ENCODE results near the gene ACAA2. TPM values are rescaled to one million over a fixed set of nuclear protein-coding genes. Genes with fewer than 3 reads are reported as not detected.

ACAA2 gene
- total and polyA plus RNA-seq, 10 of the 15 experiments (the other 5 are each of a cell fraction or from before 2014, with no cell fraction given): 43.1 to 134 (median 64.6) TPM

- no peak overlapping the region for H3K4me2 ChIP-seq (ENCODE audit: control insufficient read depth, insufficient read depth)
- TF ChIP-seq PKNOX1 (IDR thresholded peaks at IDR 0.05): no peak
- TF ChIP-seq, protein P1, sequence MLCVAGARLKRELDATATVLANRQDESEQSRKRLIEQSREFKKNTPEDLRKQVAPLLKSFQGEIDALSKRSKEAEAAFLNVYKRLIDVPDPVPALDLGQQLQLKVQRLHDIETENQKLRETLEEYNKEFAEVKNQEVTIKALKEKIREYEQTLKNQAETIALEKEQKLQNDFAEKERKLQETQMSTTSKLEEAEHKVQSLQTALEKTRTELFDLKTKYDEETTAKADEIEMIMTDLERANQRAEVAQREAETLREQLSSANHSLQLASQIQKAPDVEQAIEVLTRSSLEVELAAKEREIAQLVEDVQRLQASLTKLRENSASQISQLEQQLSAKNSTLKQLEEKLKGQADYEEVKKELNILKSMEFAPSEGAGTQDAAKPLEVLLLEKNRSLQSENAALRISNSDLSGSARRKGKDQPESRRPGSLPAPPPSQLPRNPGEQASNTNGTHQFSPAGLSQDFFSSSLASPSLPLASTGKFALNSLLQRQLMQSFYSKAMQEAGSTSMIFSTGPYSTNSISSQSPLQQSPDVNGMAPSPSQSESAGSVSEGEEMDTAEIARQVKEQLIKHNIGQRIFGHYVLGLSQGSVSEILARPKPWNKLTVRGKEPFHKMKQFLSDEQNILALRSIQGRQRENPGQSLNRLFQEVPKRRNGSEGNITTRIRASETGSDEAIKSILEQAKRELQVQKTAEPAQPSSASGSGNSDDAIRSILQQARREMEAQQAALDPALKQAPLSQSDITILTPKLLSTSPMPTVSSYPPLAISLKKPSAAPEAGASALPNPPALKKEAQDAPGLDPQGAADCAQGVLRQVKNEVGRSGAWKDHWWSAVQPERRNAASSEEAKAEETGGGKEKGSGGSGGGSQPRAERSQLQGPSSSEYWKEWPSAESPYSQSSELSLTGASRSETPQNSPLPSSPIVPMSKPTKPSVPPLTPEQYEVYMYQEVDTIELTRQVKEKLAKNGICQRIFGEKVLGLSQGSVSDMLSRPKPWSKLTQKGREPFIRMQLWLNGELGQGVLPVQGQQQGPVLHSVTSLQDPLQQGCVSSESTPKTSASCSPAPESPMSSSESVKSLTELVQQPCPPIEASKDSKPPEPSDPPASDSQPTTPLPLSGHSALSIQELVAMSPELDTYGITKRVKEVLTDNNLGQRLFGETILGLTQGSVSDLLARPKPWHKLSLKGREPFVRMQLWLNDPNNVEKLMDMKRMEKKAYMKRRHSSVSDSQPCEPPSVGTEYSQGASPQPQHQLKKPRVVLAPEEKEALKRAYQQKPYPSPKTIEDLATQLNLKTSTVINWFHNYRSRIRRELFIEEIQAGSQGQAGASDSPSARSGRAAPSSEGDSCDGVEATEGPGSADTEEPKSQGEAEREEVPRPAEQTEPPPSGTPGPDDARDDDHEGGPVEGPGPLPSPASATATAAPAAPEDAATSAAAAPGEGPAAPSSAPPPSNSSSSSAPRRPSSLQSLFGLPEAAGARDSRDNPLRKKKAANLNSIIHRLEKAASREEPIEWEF (IDR thresholded peaks at IDR 0.05; ENCODE audit: insufficient replicate concordance, low read depth, low read length): no peak
- no peak for TF ChIP-seq CBX5 (IDR thresholded peaks at IDR 0.05; ENCODE audit: low read depth)
- TF ChIP-seq HSF1 (IDR thresholded peaks at IDR 0.05; ENCODE audit: low read depth, low read length): no peak
- TF ChIP-seq USF1 (IDR thresholded peaks at IDR 0.05; ENCODE audit: borderline replicate concordance, extremely low read length, insufficient read depth, low read depth, low read length): no peak
- no peak for TF ChIP-seq ZNF24 (IDR thresholded peaks at IDR 0.05)
- TF ChIP-seq EED (IDR thresholded peaks at IDR 0.05; ENCODE audit: low read depth): no peak
- TF ChIP-seq MXI1 (IDR thresholded peaks at IDR 0.05; ENCODE audit: low read depth, low read length): no peak
- TF ChIP-seq ZBTB33 (IDR thresholded peaks at IDR 0.05): no peak
- TF ChIP-seq SP1 (IDR thresholded peaks at IDR 0.05; ENCODE audit: low read depth, low read length): no peak
Observed at GRCh38 chr18:49767111-49768050, 46.0 kb downstream of the ACAA2 start.

More at GRCh38 chr18:49767111-49768050, 46.0 kb downstream of the ACAA2 start:
- Histone ChIP-seq H3K4me1 (ENCODE audit: control insufficient read depth, insufficient read depth, low read length) (no peaks in the 10 kb centered on the region), H4K20me1 (ENCODE audit: control insufficient read depth, insufficient read depth) (no peaks in the 10 kb centered on the region), H3K4me3 (no peak overlapping the region), H3K27me3 (replicated peaks in 1 of 2; ENCODE audit: control insufficient read depth in 2 of 2, insufficient read depth in 2 of 2, low read length in 1 of 2) (no peaks in the 10 kb centered on the region), H2AFZ (ENCODE audit: control insufficient read depth, low read depth, low read length) (no peak overlapping the region), H3K9ac (ENCODE audit: control insufficient read depth, insufficient read depth, low read length) (no peak overlapping the region), H3K27ac (ENCODE audit: control insufficient read depth, insufficient read depth) (no peak overlapping the region), H3K36me3 (ENCODE audit: control insufficient read depth in 2 of 2, insufficient read depth in 2 of 2, low read length in 1 of 2) (no peaks in the 10 kb centered on the region), H3K9me3 (replicated peaks; ENCODE audit: control insufficient read depth, insufficient read depth, low read length) (no peaks in the 10 kb centered on the region), H3K79me2 (ENCODE audit: control insufficient read depth, insufficient read depth, low read length) (no peaks in the 10 kb centered on the region)
- ATAC-seq (no peak), DNase-seq (ENCODE audit: low read depth, low spot score) (no peak), FAIRE-seq (no peak)
- in situ Hi-C loops (cut with MboI): no loop called here
- ChIA-PET SMC1A (ENCODE audit: uncharacterized antibody, unreplicated experiment) (interaction anchor here (0.7 to 1.4 kb wide), 2 partner anchors 18 to 1130 kb away, joined by 3 read pairs; no protein-coding TSS in a partner anchor), CTCF (interaction anchor here (0.8 to 1.7 kb wide), 3 partner anchors 94 to 257 kb away, joined by 3 to 10 read pairs (median 3); no protein-coding TSS in a partner anchor), POLR2A (interaction anchor here (0.5 kb wide), 1 partner anchor 144 kb away, joined by 8 read pairs; no protein-coding TSS in a partner anchor), RAD21 (ENCODE audit: unreplicated experiment) (interaction anchor here (0.6 to 1.5 kb wide), 2 partner anchors 92 to 271 kb away, joined by 3 to 4 read pairs; no protein-coding TSS in a partner anchor)
- intact Hi-C loops (cut with micrococcal nuclease; ENCODE audit: unreplicated experiment): loop anchor here (1.0 kb wide), 1 partner anchor 257 kb away; no protein-coding TSS in a partner anchor
- BruUV-seq (replicated peaks): no TSS peak
- whole genome bisulfite sequencing (ENCODE audit: insufficient coverage, insufficient replicate concordance, low lambda C conversion rate, missing lambda C conversion rate): 44% methylated on average over 11 of the region's 11 CpGs
